ENCODE results near the gene FREM3.
A peak's percentile ranks its signal among the peaks of the same experiment; 100 is the strongest.

FREM3 gene

DNA sequence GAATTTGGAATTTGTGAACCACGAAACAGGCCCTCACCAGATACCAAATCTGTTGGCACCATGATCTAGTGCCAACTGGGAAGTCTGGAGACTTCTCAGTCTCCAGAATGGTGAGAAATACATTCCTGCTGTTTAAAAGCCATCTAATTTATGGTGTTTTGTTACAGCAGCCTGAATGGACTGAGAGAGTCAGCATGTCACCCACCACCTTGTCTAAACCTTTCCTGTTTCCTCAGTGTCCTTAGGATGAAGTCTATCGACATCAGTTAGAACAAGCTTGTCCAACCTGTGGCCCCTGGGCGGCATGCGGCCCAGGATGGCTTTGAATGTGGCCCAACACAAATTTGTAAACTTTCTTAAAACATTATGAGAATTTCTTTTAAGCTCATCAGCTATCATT is 42.1 kb downstream of the FREM3 start:
- DNase-seq: no peak

GRCh38 chr4:143654571-143654970 is 45.9 kb downstream of the FREM3 start:
- no peak for DNase-seq

- DNase-seq: no peak
Observed at GRCh38 chr4:143653031-143653430, 47.4 kb downstream of the FREM3 start.

DNA sequence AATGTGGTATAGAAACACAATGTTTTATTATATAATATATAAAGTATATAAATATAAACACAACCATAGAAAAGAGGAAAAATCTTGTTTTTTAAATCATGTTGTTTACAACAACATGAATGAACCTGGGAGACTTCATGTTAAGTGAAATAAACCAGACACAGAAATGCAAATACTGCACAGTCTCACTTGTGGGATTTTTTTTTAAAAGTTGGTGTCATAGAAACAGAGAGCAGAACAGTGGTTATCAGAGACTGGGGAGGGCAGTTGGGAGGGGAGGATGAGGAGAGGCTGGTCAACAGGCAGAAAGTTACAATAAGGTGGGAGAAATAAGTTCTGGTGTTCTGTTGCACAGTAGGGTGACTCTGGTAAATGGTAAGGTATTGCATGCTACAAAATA is 57.1 kb downstream of the FREM3 start:
- no peak for DNase-seq

- no peak for DNase-seq
Observed at GRCh38 chr4:143642611-143643010, 57.9 kb downstream of the FREM3 start.

DNA sequence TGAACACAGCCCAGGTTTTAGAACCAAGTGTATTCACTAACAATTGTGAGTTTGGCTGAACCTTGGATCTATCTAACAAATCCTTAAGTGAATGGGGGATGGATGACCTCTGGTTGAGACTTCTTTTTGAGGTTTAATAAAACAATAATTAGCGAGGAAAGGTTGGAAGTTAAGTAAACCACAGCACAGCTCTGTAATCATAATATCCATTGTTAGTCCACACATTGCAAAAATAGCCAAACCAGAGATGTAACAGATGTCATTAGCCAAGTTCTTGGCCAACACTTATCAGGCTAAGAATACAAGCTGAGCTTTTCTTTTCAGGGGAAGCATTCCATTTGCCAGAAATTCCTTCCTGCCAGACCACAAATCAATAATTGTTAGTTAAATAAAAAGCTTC is 59.1 kb downstream of the FREM3 start:
- no peak for DNase-seq

DNA sequence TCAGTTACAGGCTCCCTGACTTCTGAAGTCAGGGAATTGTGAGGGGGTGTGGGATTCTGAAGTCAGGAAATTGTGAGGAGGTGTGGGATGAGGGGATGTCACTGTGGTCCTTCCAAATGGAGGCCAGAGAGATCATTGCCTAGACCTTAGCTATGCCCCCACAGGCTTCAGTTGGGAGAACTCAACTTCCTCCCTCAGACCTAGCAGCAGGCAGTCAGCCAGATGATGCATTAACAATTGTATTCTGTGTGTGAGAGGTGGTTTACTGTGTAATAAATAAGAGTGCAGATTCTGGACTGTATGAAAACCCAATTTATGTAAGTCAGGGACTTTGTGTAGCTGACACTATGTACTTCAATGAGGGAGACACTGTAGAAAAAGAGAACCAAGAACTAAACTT is 65.7 kb downstream of the FREM3 start:
- DNase-seq: no peak

DNA sequence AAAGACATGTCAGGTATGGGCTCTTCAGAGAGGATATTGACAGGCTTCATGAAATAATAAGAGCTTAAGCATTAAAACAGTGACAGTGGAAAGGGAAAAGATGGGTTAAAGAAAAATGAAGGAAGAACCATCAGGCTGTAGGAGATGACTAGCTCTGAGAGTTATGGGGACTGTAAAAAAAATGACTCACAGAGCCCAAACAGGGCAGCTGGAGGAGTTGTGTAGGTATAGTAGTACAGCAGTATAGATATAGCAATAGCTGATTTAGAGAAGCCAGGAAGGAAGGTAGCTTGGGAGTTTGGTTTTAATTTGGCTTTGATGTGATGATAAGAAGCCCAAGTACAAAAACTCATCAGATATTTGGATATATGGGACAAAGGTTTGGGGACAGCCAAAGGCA is 66.6 kb downstream of the FREM3 start:
- no peak for DNase-seq

- DNase-seq: no peak
Observed at GRCh38 chr4:143626134-143626911, 74.2 kb downstream of the FREM3 start.

GRCh38 chr4:143625632-143626031 is 74.8 kb downstream of the FREM3 start:
- DNase-seq: no peak

DNA sequence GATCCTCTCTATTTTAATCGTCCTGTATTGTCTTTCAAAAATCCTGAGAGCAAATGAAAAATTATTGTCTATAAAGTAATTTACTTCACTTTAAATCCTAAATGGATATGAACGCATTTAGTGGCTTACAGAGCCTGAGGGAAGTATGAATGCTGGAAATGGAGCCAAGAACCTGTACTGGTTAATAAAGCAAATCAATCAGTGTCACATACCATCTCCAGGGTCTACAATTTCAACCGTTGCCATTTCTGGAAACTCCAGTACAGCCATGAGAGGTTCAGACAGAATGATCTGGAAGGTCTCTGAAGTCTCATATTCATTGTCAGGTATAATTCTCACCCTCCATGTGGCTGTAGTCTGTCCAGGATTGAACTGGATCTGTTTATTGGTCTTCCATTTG is 76.6 kb downstream of the FREM3 start:
- DNase-seq: no peak

GRCh38 chr4:143618811-143619210 is 81.7 kb downstream of the FREM3 start:
- no peak for DNase-seq

- DNase-seq: no peak
Observed at GRCh38 chr4:143617994-143618679, 82.3 kb downstream of the FREM3 start.

DNA sequence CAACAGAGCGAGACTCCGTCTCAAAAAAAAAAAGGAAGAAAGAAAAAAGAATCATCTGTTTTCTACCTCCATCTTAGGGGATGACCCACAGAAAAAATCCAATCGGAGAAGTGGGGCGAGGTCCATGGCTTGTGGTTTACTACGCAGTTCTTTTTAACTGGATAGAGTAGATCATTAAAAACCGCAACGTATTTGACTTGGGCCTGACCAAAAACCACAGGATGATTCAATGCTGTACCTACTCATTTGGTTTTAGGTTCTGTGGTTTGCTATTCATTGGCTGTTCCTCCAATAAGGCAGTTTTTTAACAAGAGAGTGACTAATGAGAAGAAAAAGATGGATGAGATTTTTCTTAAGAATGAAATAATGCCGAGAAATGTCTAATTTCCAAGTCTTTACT is 83.7 kb downstream of the FREM3 start:
- peak; percentile 2 for DNase-seq

- no peak for DNase-seq
Observed at GRCh38 chr4:143609492-143609891, 91.0 kb downstream of the FREM3 start.

GRCh38 chr4:143606480-143606879 is 94.0 kb downstream of the FREM3 start:
- no peak for DNase-seq

GRCh38 chr4:143599827-143600226 is 100.6 kb downstream of the FREM3 start:
- DNase-seq: no peak

GRCh38 chr4:143598816-143599215 is 101.7 kb downstream of the FREM3 start:
- no peak for DNase-seq

GRCh38 chr4:143597276-143597675 is 103.2 kb downstream of the FREM3 start:
- no peak for DNase-seq

DNA sequence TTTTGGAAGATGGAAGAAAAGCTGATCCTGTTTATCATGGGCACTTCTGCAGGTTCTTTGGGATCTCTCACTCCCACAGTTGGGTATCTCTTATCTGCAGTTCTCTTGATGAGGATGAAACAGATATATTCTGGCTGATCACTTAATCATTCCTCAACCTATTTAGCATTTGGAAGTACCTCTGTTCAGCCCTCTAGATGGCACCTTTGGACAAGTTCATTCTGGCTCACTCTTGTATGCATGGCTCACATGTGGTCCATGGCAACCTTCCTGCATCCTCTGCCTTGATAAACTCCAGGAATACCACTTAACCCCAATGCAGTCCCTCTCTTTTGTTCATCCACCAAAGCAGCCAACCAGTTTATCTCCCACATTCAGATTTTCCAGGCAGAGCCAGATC is 112.8 kb downstream of the FREM3 start:
- DNase-seq: no peak

GRCh38 chr4:143586080-143586479 is 114.4 kb downstream of the FREM3 start:
- no peak for DNase-seq

- DNase-seq: no peak
Observed at GRCh38 chr4:143585548-143585947, 114.9 kb downstream of the FREM3 start.

DNA sequence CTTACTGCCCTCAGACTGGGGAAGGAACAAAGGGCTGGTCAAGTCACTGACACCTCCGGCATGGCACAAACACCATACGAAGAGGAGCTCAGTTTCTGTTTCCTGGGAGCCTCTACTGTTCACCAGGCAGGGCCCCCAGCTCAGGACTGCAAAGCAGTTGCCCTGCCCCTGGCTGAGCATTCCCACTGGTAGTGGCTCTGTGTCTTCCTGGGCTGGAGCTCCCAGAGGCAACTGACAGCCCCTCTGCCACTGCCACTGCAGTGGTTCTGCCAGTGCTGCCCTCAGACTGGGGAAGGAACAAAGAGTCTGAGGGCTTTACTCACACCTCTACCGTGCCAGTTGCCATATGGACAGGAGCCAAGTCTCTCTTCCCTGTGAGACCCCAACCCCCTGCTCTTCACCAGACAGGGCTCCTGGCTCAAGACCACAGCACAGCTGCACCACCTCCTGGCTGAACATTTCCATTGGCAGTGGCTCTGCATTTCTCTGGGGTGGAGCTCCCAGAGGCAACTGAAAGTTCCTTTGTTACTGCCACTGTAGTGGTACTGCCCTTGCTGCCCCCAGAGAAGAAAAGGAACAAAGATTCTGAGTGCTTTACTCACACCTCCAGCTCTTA is 119.0 kb downstream of the FREM3 start:
- DNase-seq: no peak

DNA sequence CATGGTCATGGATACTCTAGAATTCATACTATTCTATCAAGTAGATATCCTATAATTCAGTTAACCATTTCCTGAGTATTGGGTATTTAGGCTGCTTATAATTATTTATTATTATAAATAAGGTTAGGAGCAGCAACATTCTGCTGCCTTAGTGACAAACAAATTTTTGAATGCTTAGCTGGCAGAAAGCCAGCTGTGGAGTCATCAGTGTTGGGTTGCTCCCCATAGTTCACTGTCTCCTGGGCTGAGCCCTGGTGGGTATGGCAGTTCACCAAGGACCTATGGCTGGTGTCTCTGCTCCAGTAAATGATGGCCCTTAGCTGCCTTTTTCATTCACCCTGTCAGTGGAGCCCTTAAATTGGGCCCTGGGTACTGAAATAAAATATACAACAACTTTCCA is 125.1 kb downstream of the FREM3 start:
- DNase-seq: no peak
